ENCODE results near the gene AHNAK2. TPM values are rescaled to one million over a fixed set of nuclear protein-coding genes. Genes with fewer than 3 reads are reported as not detected.

Gene AHNAK2
- total RNA-seq, 1 donor from 2014 or later, result 2.0 TPM

- Mint-ChIP-seq H3K36me3 (no peaks in the 10 kb centered on the region), H3K27ac (no peak overlapping the region), H3K4me1 (ENCODE audit: unreplicated experiment) (peaks cover 4% of the 10 kb centered on the region), H3K9me3 (no peaks in the 10 kb centered on the region), H3K27me3 (peaks cover 18% of the 10 kb centered on the region), H3K4me3 (no peak overlapping the region)
- no peak for TF ChIP-seq CTCF (conservative IDR thresholded peaks at IDR 0.05)
- no peak for DNase-seq (ENCODE audit: extremely low spot score, unreplicated experiment)
Measured at GRCh38 chr14:104974665-104975390, 3.3 kb downstream of the AHNAK2 start.

- peaks cover 5% of the 10 kb centered on the region for H3K4me1 Mint-ChIP-seq (ENCODE audit: unreplicated experiment)
- TF ChIP-seq CTCF (conservative IDR thresholded peaks at IDR 0.05), result no peak
- no peak for DNase-seq (ENCODE audit: extremely low spot score, unreplicated experiment)
- no peaks in the 10 kb centered on the region for H3K9me3 Mint-ChIP-seq
- H3K27ac Mint-ChIP-seq, result no peak overlapping the region
- peaks cover 11% of the 10 kb centered on the region for H3K27me3 Mint-ChIP-seq
- H3K4me3 Mint-ChIP-seq, result no peak overlapping the region
- H3K36me3 Mint-ChIP-seq, result no peaks in the 10 kb centered on the region
Measured at GRCh38 chr14:104974146-104974541, 4.0 kb downstream of the AHNAK2 start.

- Mint-ChIP-seq H3K9me3 (no peaks in the 10 kb centered on the region), H3K4me3 (no peak overlapping the region)
- TF ChIP-seq CTCF (conservative IDR thresholded peaks at IDR 0.05), result no peak
Measured at GRCh38 chr14:104973385-104974145, 4.6 kb downstream of the AHNAK2 start.

GRCh38 chr14:104973135-104973384 lies 5.1 kb downstream of the AHNAK2 start:
- peaks cover 9% of the 10 kb centered on the region for H3K4me1 Mint-ChIP-seq (ENCODE audit: unreplicated experiment)
- H3K36me3 Mint-ChIP-seq, result no peaks in the 10 kb centered on the region
- no peak for DNase-seq (ENCODE audit: extremely low spot score, unreplicated experiment)
- H3K27ac Mint-ChIP-seq, result no peak overlapping the region
- H3K4me3 Mint-ChIP-seq, result no peak overlapping the region
- H3K9me3 Mint-ChIP-seq, result no peaks in the 10 kb centered on the region
- no peak for TF ChIP-seq CTCF (conservative IDR thresholded peaks at IDR 0.05)
- H3K27me3 Mint-ChIP-seq, result peaks cover 10% of the 10 kb centered on the region

More at GRCh38 chr14:104973385-104974145, 4.6 kb downstream of the AHNAK2 start:
- H3K27ac Mint-ChIP-seq, result no peak overlapping the region
- DNase-seq (ENCODE audit: extremely low spot score, unreplicated experiment), result no peak
- H3K27me3 Mint-ChIP-seq, result peaks cover 10% of the 10 kb centered on the region
- H3K4me1 Mint-ChIP-seq (ENCODE audit: unreplicated experiment), result peaks cover 9% of the 10 kb centered on the region
- no peaks in the 10 kb centered on the region for H3K36me3 Mint-ChIP-seq

- Mint-ChIP-seq H3K27ac (no peak overlapping the region), H3K4me1 (ENCODE audit: unreplicated experiment) (peaks cover 9% of the 10 kb centered on the region), H3K4me3 (no peak overlapping the region), H3K36me3 (no peaks in the 10 kb centered on the region), H3K9me3 (no peaks in the 10 kb centered on the region), H3K27me3 (peaks cover 10% of the 10 kb centered on the region)
- no peak for TF ChIP-seq CTCF (conservative IDR thresholded peaks at IDR 0.05)
- DNase-seq (ENCODE audit: extremely low spot score, unreplicated experiment), result no peak
Measured at GRCh38 chr14:104972301-104973134, 5.7 kb downstream of the AHNAK2 start.
